Measurements from ENCODE around the gene MAP4K4.

DNA sequence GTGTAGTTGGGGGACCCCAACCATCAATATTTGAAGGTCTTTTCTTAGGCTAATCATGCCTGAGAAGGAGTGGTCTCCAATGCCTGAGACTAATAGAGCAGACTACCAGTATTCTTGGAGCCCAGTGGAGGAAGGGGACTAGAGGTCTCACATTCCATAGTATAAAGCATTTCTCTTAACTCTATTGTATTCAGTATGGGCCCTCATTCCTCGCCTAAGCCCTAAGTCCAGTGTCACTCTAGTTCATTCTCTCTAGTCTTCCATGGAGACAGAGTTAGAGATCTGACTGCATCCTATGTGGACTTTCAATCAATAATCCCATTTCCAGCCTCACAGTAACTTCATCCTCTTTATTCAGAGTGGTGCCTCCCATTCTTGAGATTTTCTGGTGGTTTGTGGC, 29.7 kb upstream of the MAP4K4 start:
- TF ChIP-seq, protein P1, sequence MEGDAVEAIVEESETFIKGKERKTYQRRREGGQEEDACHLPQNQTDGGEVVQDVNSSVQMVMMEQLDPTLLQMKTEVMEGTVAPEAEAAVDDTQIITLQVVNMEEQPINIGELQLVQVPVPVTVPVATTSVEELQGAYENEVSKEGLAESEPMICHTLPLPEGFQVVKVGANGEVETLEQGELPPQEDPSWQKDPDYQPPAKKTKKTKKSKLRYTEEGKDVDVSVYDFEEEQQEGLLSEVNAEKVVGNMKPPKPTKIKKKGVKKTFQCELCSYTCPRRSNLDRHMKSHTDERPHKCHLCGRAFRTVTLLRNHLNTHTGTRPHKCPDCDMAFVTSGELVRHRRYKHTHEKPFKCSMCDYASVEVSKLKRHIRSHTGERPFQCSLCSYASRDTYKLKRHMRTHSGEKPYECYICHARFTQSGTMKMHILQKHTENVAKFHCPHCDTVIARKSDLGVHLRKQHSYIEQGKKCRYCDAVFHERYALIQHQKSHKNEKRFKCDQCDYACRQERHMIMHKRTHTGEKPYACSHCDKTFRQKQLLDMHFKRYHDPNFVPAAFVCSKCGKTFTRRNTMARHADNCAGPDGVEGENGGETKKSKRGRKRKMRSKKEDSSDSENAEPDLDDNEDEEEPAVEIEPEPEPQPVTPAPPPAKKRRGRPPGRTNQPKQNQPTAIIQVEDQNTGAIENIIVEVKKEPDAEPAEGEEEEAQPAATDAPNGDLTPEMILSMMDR (IDR thresholded peaks at IDR 0.05) = no peak
- TF ChIP-seq POLR2A (IDR thresholded peaks at IDR 0.05) = no peak
- no peak for TF ChIP-seq EP300 (IDR thresholded peaks at IDR 0.05)

All from stomach (tissue), 4 donors.